ENCODE data around the gene PPP1R15A.
"Not testable (repeated sequence)": the region's sequence is repeated elsewhere in the genome, so short reads cannot be mapped to it uniquely, and the experiment has no call there.

Gene PPP1R15A

DNA sequence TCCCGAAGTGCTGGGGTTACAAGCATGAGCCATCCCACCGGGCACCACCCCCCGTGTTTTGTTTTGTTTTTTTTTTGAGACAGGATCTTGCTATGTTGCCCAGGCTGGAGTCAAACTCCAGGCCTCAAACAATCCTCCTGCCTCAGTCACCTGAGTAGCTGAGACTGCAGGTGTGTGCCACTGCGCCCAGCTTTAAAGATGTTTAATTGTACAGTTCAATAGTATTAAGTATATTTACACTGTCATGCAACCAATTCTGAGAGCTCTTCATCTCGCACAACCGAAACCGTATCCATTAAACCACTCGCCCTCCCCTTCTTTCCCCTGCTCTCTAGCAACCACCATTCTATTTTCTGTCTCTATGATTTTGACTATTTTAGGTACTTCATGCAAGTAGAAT lies 43.5 kb downstream of the PPP1R15A start:
- no peak for DNase-seq (ENCODE audit: low read depth in 2 of 2)

DNA sequence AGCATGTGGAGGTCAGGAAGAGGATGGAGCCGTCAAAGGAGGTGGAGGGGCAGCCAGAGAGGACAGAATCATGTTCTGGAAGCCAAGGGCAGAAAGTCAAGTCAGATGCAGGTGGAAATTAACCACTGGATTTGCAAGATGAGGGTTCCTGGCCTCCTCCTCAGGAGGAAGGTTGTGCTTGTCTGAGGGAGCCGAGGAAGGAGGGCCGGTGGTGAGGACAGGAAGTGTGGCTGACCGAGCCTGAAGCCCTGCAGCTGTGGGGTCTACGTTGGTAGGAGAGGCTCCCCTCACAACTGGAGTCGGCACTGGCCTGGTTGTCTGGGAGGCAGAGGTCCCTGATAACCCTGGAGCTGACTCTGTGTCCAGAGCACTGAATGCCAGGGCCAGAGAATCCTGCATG lies 45.9 kb downstream of the PPP1R15A start:
- no peak for DNase-seq (ENCODE audit: low read depth in 2 of 2)

- no peak for DNase-seq (ENCODE audit: low read depth in 2 of 2)
These were observed 46.6 kb downstream of the PPP1R15A start for GRCh38 chr19:48918801-48919247.

GRCh38 chr19:48919271-48919670 lies 47.0 kb downstream of the PPP1R15A start:
- not testable (repeated sequence) for DNase-seq (ENCODE audit: low read depth in 2 of 2)

GRCh38 chr19:48920949-48921348 lies 48.7 kb downstream of the PPP1R15A start:
- no peak for DNase-seq (ENCODE audit: low read depth in 2 of 2)

GRCh38 chr19:48921721-48922500 lies 49.7 kb downstream of the PPP1R15A start:
- DNase-seq (ENCODE audit: low read depth in 2 of 2), result no peak

DNA sequence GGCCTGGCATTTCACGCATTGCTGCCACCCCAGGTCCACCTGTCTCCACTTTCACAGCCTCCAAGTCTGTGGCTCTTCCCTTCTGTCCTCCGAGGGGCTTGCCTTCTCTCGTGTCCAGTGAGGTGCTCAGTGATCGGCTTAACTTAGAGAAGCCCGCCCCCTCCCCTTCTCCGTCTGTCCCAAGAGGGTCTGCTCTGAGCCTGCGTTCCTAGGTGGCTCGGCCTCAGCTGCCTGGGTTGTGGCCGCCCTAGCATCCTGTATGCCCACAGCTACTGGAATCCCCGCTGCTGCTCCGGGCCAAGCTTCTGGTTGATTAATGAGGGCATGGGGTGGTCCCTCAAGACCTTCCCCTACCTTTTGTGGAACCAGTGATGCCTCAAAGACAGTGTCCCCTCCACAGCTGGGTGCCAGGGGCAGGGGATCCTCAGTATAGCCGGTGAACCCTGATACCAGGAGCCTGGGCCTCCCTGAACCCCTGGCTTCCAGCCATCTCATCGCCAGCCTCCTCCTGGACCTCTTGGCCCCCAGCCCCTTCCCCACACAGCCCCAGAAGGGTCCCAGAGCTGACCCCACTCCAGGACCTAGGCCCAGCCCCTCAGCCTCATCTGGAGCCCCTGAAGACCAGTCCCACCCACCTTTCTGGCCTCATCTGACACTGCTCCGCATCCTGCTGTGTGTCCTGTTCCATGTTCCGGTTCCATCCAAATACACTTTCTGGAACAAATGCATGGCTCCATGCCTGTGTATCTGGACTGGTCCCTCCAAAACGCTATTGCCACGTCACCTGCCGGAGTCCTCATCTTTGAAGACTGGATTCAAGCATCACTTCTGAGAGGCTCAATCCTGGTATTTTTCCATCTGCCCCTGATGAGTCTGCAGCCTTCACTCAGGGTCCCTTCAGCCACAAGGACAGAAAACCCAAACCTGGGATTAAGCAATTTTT lies 50.6 kb downstream of the PPP1R15A start:
- no peak for DNase-seq (ENCODE audit: low read depth in 2 of 2)

DNA sequence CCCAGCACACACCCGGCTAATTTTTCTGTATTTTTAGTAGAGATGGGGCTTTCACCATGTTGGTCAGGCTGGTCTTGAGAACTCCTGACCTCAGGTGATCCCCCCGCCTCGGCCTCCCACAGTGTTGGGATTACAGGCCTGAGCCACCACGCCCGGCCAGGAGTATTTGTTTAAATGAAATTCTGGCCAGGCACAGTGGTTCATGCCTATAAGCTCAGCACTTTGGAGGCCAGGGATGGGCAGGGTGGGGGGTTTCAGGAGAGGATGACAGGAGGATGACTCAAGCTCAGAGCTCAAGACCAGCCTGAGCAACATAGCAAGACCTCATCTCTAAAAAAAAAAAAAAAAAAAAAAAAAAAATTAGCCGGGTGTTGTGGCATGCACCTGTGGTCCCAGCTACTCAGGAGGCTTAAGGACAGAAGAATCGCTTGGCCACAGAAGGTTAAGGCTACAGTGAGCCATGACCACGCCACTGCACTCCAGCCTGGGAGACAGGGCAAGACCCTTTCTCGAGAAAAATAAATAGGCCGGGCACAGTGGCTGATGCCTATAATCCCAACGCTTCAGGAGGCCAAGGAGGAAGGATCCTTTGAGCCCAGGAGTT lies 53.1 kb downstream of the PPP1R15A start:
- no peak for DNase-seq (ENCODE audit: low read depth in 2 of 2)
